A673 (cell line): ENCODE data around the gene MAMDC2. TPM values are rescaled to one million over a fixed set of nuclear protein-coding genes. Genes with fewer than 3 reads are reported as not detected.

ENCODE experiments used
- BruUV-seq: library from RNA; stranded (reverse); fragments of 400-500 nt; replicated peaks from 2 replicates; lab custom pipeline; 2021; lab: Mats Ljungman, UMichigan
- CTCF ChIA-PET: fragments of 300-600 bp; sonication (Branson Sonifier 250); formaldehyde crosslinking; loops from one replicate; lab custom pipeline; 2022; ENCODE audit warnings: antibody characterized with exemption; lab: Charles Lee
- POLR2A ChIA-PET: fragments of 300-600 bp; sonication (Branson Sonifier 250); formaldehyde crosslinking; loops from one replicate; lab custom pipeline; 2022; ENCODE audit warnings: antibody characterized with exemption; ENCODE audit not compliant: low non-redundant PET; lab: Charles Lee
- DNase-seq: peaks from one replicate; pipeline ENCODE4 v3.0.0-alpha.2; 2015; ENCODE audit warnings: low spot score
- H3K27ac ChIP-seq: fragments of 200-600 bp; sonication (generic); 2 replicates; pipeline ENCODE4 v1.5.1; 2016; ENCODE audit warnings: mixed run types, low read depth, mild to moderate bottlenecking, mixed read lengths, antibody characterized with exemption, low read length; ENCODE audit not compliant: poor library complexity, severe bottlenecking
- H3K27me3 ChIP-seq: fragments of 200-600 bp; sonication (generic); replicated peaks from 2 replicates; pipeline ENCODE4 v1.6.1; 2017; ENCODE audit warnings: mixed run types, low read depth, mild to moderate bottlenecking, mixed read lengths, antibody characterized with exemption, low read length; ENCODE audit not compliant: insufficient read depth, poor library complexity
- H3K36me3 ChIP-seq: fragments of 200-600 bp; sonication (generic); 2 replicates; pipeline ENCODE4 v1.6.1; 2016; ENCODE audit warnings: mixed run types, mild to moderate bottlenecking, mixed read lengths, antibody characterized with exemption, low read length; ENCODE audit not compliant: insufficient read depth, poor library complexity, severe bottlenecking
- H3K4me1 ChIP-seq: fragments of 200-600 bp; sonication (generic); 2 replicates; pipeline ENCODE4 v1.6.1; 2017; ENCODE audit warnings: mixed run types, mild to moderate bottlenecking, mixed read lengths, antibody characterized with exemption, low read length; ENCODE audit not compliant: insufficient read depth, poor library complexity, severe bottlenecking
- H3K4me3 ChIP-seq: fragments of 200-600 bp; sonication (generic); 2 replicates; pipeline ENCODE4 v1.5.1; 2016; ENCODE audit warnings: low read depth, mixed run types, mild to moderate bottlenecking, mixed read lengths, low read length; ENCODE audit not compliant: poor library complexity, severe bottlenecking
- H3K9me3 ChIP-seq: fragments of 200-600 bp; sonication (generic); 2 replicates; pipeline ENCODE4 v1.6.1; 2016; ENCODE audit warnings: mixed run types, low read depth, mild to moderate bottlenecking, mixed read lengths, antibody characterized with exemption, low read length; ENCODE audit not compliant: poor library complexity, severe bottlenecking
- CTCF ChIP-seq: fragments of 300-800, 200-600 bp; sonication (generic); conservative IDR thresholded peaks from 2 replicates; pipeline ENCODE4 v1.5.1; 2017; ENCODE audit warnings: low read depth, mild to moderate bottlenecking, antibody characterized with exemption, low read length, moderate library complexity, mixed read lengths
- EZH2 ChIP-seq: fragments of 200-600 bp; sonication (generic); IDR thresholded peaks from 2 replicates; pipeline ENCODE4 v1.6.1; 2017; ENCODE audit warnings: borderline replicate concordance, low read depth, mild to moderate bottlenecking, mixed read lengths, antibody characterized with exemption, low read length; ENCODE audit not compliant: poor library complexity, severe bottlenecking
- intact Hi-C: fragments of 100-400 bp; cut with micrococcal nuclease; formaldehyde crosslinking; loops from one replicate; pipeline ENCODE4 v1.10.0; 2022; ENCODE audit not compliant: unreplicated experiment
- total RNA-seq: library from RNA; stranded (reverse); gene quantifications from 2 replicates; pipeline ENCODE4 v1.2.3, GENCODE V29; 2021

Gene MAMDC2
- total RNA-seq, 1 experiment from 2014 or later, result not detected

GRCh38 chr9:70220216-70220615 is 176.6 kb downstream of the MAMDC2 start:
- TF ChIP-seq EZH2 (no peak), CTCF (no peak)
- intact Hi-C loops, result no loop called here
- DNase-seq, result no peak
- POLR2A ChIA-PET, result no interaction called here
- no peaks in the 10 kb centered on the region for H3K27me3 ChIP-seq
- CTCF ChIA-PET, result no interaction called here
- no peaks in the 10 kb centered on the region for H3K36me3 ChIP-seq
- no TSS peak for BruUV-seq
- no peak overlapping the region for H3K27ac ChIP-seq
- H3K4me1 ChIP-seq, result no peaks in the 10 kb centered on the region
- no peak overlapping the region for H3K4me3 ChIP-seq
- no peaks in the 10 kb centered on the region for H3K9me3 ChIP-seq

GRCh38 chr9:70222354-70222753 is 178.7 kb downstream of the MAMDC2 start:
- Histone ChIP-seq H3K4me3 (no peak overlapping the region), H3K27ac (no peak overlapping the region), H3K4me1 (no peaks in the 10 kb centered on the region), H3K36me3 (no peaks in the 10 kb centered on the region), H3K27me3 (no peaks in the 10 kb centered on the region), H3K9me3 (no peaks in the 10 kb centered on the region)
- BruUV-seq, result no TSS peak
- intact Hi-C loops, result no loop called here
- POLR2A ChIA-PET, result no interaction called here
- TF ChIP-seq EZH2, result no peak
- no peak for TF ChIP-seq CTCF
- CTCF ChIA-PET, result no interaction called here
- no peak for DNase-seq

GRCh38 chr9:70228118-70228517 is 184.5 kb downstream of the MAMDC2 start:
- no peak overlapping the region for H3K27ac ChIP-seq
- no peaks in the 10 kb centered on the region for H3K36me3 ChIP-seq
- H3K9me3 ChIP-seq, result no peaks in the 10 kb centered on the region
- POLR2A ChIA-PET, result no interaction called here
- H3K27me3 ChIP-seq, result no peaks in the 10 kb centered on the region
- no TSS peak for BruUV-seq
- no peak for TF ChIP-seq EZH2
- no peak for TF ChIP-seq CTCF
- no peak for DNase-seq
- CTCF ChIA-PET, result no interaction called here
- H3K4me1 ChIP-seq, result no peaks in the 10 kb centered on the region
- H3K4me3 ChIP-seq, result no peak overlapping the region
- intact Hi-C loops, result loop anchor here (5.0 kb wide), 2 partner anchors 111 to 256 kb away; no protein-coding TSS in a partner anchor
